OCI-LY7 (cell line): ENCODE data around the gene SYNGR4. TPM values are rescaled to one million over a fixed set of nuclear protein-coding genes. Genes with fewer than 3 reads are reported as not detected.
"Not testable (repeated sequence)": the region's sequence is repeated elsewhere in the genome, so short reads cannot be mapped to it uniquely, and the experiment has no call there.

Experiments used
- Bru-seq: library from RNA; stranded (reverse); fragments of 400-500 nt; gene quantifications from one replicate; lab custom pipeline; 2021; lab: Mats Ljungman, UMichigan
- BruChase-seq, 2 experiments: library from RNA; stranded (reverse); fragments of 400-500 nt; gene quantifications; one replicate each; lab custom pipeline; 2021; lab: Mats Ljungman, UMichigan
- BruUV-seq: library from RNA; stranded (reverse); fragments of 400-500 nt; replicated peaks from 2 replicates; lab custom pipeline; 2021; lab: Mats Ljungman, UMichigan
- CTCF ChIA-PET: fragments of 300-600 bp; sonication (Branson Sonifier 250); formaldehyde crosslinking; loops from one replicate; lab custom pipeline; 2022; ENCODE audit warnings: antibody characterized with exemption; ENCODE audit not compliant: unreplicated experiment; lab: Charles Lee
- POLR2A ChIA-PET: fragments of 300-600 bp; sonication (Branson Sonifier 250); formaldehyde crosslinking; loops from one replicate; lab custom pipeline; 2022; ENCODE audit warnings: antibody characterized with exemption; lab: Charles Lee
- DNase-seq: peaks from one replicate; pipeline ENCODE4 v3.0.0-alpha.2; 2015; ENCODE audit warnings: low spot score
- H2AFZ ChIP-seq: fragments of 200-600 bp; sonication (generic), shearing (Covaris generic); 2 replicates; pipeline ENCODE4 v1.6.1; 2014; ENCODE audit warnings: mild to moderate bottlenecking, antibody characterized with exemption, low read length, moderate library complexity
- H3K27ac ChIP-seq: fragments of 200-600 bp; sonication (generic); 2 replicates; pipeline ENCODE4 v1.5.1; 2014; ENCODE audit warnings: mixed run types, low read depth, mild to moderate bottlenecking, moderate library complexity, low read length, inconsistent platforms; ENCODE audit not compliant: poor library complexity, severe bottlenecking
- H3K36me3 ChIP-seq: fragments of 200-600 bp; sonication (generic); 2 replicates; pipeline ENCODE4 v1.6.1; 2014; ENCODE audit warnings: mild to moderate bottlenecking, antibody characterized with exemption, low read length, moderate library complexity, mixed read lengths; ENCODE audit not compliant: insufficient read depth
- H3K4me1 ChIP-seq: fragments of 200-600 bp; sonication (generic); 2 replicates; pipeline ENCODE4 v1.5.1; 2014; ENCODE audit warnings: mild to moderate bottlenecking, low read length; ENCODE audit not compliant: insufficient read depth, poor library complexity, severe bottlenecking
- H3K4me2 ChIP-seq: fragments of 200-600 bp; sonication (generic); 2 replicates; pipeline ENCODE4 v1.6.1; 2014; ENCODE audit warnings: mild to moderate bottlenecking, low read length
- H3K4me3 ChIP-seq: fragments of 200-600 bp; sonication (generic); 2 replicates; pipeline ENCODE4 v1.5.1; 2014; ENCODE audit warnings: mild to moderate bottlenecking, low read depth, low read length; ENCODE audit not compliant: poor library complexity, severe bottlenecking
- H3K79me2 ChIP-seq: fragments of 200-600 bp; sonication (generic); 2 replicates; pipeline ENCODE4 v1.6.1; 2016; ENCODE audit warnings: low read depth, mild to moderate bottlenecking, low read length, moderate library complexity, mixed read lengths; ENCODE audit not compliant: insufficient read depth
- H3K9me2 ChIP-seq: fragments of 200-600 bp; sonication (generic); 2 replicates; pipeline ENCODE4 v1.6.1; 2016; ENCODE audit warnings: mild to moderate bottlenecking, low read length, mixed read lengths; ENCODE audit not compliant: insufficient read depth
- H3K9me3 ChIP-seq: fragments of 200-600 bp; sonication (generic); 2 replicates; pipeline ENCODE4 v1.6.1; 2014; ENCODE audit warnings: mild to moderate bottlenecking, mixed run types, low read length, mixed read lengths
- H4K20me1 ChIP-seq: fragments of 200-600 bp; sonication (generic); 2 replicates; pipeline ENCODE4 v1.6.1; 2014; ENCODE audit warnings: mild to moderate bottlenecking, antibody characterized with exemption, low read length, moderate library complexity, mixed read lengths; ENCODE audit not compliant: insufficient read depth
- CTCF ChIP-seq: fragments of 200-600 bp; sonication (generic); conservative IDR thresholded peaks from 2 replicates; pipeline ENCODE4 v1.5.1; 2014; ENCODE audit warnings: mild to moderate bottlenecking, antibody characterized with exemption, low read length, moderate library complexity, mixed read lengths
- EZH2phosphoT487 ChIP-seq: fragments of 200-600 bp; sonication (generic); IDR thresholded peaks from 2 replicates; pipeline ENCODE4 v1.6.1; 2018; ENCODE audit warnings: low read depth, borderline replicate concordance, mild to moderate bottlenecking, mixed run types, antibody characterized with exemption, low read length, moderate library complexity, mixed read lengths
- intact Hi-C: fragments of 100-400 bp; cut with micrococcal nuclease; formaldehyde crosslinking; loops from one replicate; pipeline ENCODE4 v1.10.0; 2022; ENCODE audit not compliant: unreplicated experiment
- long read RNA-seq: library from polyadenylated mRNA; stranded (forward); transcript quantifications from one replicate; pipeline ENCODE4 v2.0.0, GENCODE V29; 2022
- total RNA-seq, 2 experiments: library from RNA; depleted of rRNA in 1 of 2; stranded (reverse); fragments of >200 nt in 1 of 2; shearing (Covaris generic) in 1 of 2; gene quantifications; 2 replicates each; pipeline ENCODE4 v1.2.3, GENCODE V29; 2014 to 2022

Gene SYNGR4, protein sequence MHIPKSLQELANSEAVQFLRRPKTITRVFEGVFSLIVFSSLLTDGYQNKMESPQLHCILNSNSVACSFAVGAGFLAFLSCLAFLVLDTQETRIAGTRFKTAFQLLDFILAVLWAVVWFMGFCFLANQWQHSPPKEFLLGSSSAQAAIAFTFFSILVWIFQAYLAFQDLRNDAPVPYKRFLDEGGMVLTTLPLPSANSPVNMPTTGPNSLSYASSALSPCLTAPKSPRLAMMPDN
- total RNA-seq (2014; rRNA removed; shearing (Covaris generic)) (0.38 and 0.51 TPM in 2 replicates), total RNA-seq (2022) (1.0 and 1.2 TPM in 2 replicates), Bru-seq, nascent RNA (percentile 27 among the genes with signal in this experiment), BruChase-seq, experiment 1, labeled RNA remaining after a 6-hour chase (percentile 24 among the genes with signal in this experiment), BruChase-seq, experiment 2, labeled RNA remaining after a 2-hour chase (percentile 16 among the genes with signal in this experiment)
- long read RNA-seq, partial matches to known transcripts: 0 of 1 reads
- long read RNA-seq, other reads (novel, unspliced or antisense): 0 of 1 reads

GRCh38 chr19:48363810-48364597 is at the start of gene SYNGR4, which contains the start of gene TMEM143:
TSS of gene SYNGR4 (plus strand) at chr19:48364367. CDS start at chr19:48365843, 1,476 bp downstream.
TSS of gene TMEM143 (minus strand) at chr19:48363940. CDS start at chr19:48363920, 20 bp downstream.
- CTCF ChIA-PET: interaction anchor here (0.6 to 0.8 kb wide), 2 partner anchors 9 to 169 kb away, joined by 4 to 6 read pairs; no protein-coding TSS in a partner anchor
- no TSS peak for BruUV-seq
- H2AFZ ChIP-seq: peak within 1 kb of the TSS; percentile 76

DNA sequence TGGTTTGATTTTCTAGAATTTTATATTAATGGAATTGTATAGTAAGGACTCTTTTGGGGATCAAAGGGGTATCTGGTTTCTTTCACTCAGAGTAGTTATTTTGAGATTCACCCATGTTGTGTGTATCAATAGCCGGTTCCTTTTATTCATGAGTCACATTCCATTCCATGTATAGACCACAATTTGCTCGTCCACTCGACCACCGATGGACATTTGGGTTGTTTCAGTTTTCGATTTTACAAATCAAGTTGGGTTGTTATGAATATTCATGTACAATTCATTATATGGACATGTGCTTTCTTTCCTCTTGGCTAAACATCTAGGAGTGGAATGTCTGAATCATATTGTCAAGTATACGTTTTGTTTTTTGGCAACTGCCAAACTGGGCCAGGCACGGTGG is 48.5 kb upstream of the SYNGR4 start:
- Histone ChIP-seq H2AFZ (no peak overlapping the region), H3K79me2 (no peaks in the 10 kb centered on the region), H3K36me3 (no peaks in the 10 kb centered on the region), H3K9me2 (no peaks in the 10 kb centered on the region), H3K9me3 (no peaks in the 10 kb centered on the region), H3K4me1 (peaks cover 9% of the 10 kb centered on the region), H3K27ac (no peak overlapping the region), H3K4me3 (no peak overlapping the region), H4K20me1 (no peaks in the 10 kb centered on the region), H3K4me2 (no peak overlapping the region)
- POLR2A ChIA-PET: no interaction called here
- intact Hi-C loops: no loop called here
- TF ChIP-seq EZH2phosphoT487 (no peak), CTCF (no peak)
- CTCF ChIA-PET: no interaction called here
- BruUV-seq: no TSS peak
- no peak for DNase-seq

More at GRCh38 chr19:48363810-48364597, at the start of gene SYNGR4, which contains the start of gene TMEM143:
- H3K4me3 ChIP-seq: peak within 1 kb of the TSS; percentile 81
- peak within 1 kb of the TSS; percentile 82 for H3K27ac ChIP-seq
- H3K4me1 ChIP-seq: peaks cover 16% of the 10 kb centered on the region
- no peak for TF ChIP-seq EZH2phosphoT487
- TF ChIP-seq CTCF: no peak
- intact Hi-C loops: no loop called here
- H4K20me1 ChIP-seq: no peaks in the 10 kb centered on the region
- H3K9me2 ChIP-seq: no peaks in the 10 kb centered on the region
- peaks cover 5% of the 10 kb centered on the region; the same call in 1 of the 2 replicates for H3K36me3 ChIP-seq
- POLR2A ChIA-PET: interaction anchor here (0.5 to 2.4 kb wide), 7 partner anchors 28 to 230 kb away, joined by 3 to 16 read pairs (median 4); partner anchors contain the start of gene KDELR1
- 0 out of 2 replicates have a peak, but pooled peaks cover 3% of the 10 kb centered on the region for H3K79me2 ChIP-seq
- peak within 1 kb of the TSS; percentile 95 for H3K4me2 ChIP-seq
- peak; percentile 100 for DNase-seq
- no peaks in the 10 kb centered on the region for H3K9me3 ChIP-seq

DNA sequence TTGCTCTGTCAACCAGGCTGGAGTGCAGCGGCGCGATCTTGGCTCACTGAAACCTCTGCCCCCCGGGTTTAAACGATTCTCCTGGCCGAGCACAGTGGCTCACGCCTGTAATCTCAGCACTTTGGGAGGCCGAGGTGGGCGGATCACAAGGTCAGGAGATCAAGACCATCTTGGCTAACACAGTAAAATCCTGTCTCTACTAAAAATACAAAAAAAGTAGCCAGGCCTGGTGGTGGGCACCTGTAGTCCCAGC is 46.5 kb upstream of the SYNGR4 start:
- H3K9me3 ChIP-seq, H3K4me2 ChIP-seq, H3K4me3 ChIP-seq, H3K9me2 ChIP-seq, intact Hi-C loops, H3K27ac ChIP-seq, H3K79me2 ChIP-seq, BruUV-seq, H3K36me3 ChIP-seq, H4K20me1 ChIP-seq, H2AFZ ChIP-seq, CTCF ChIA-PET, DNase-seq: not testable (repeated sequence)
- H3K4me1 ChIP-seq: peaks cover 19% of the 10 kb centered on the region
- POLR2A ChIA-PET: interaction anchor here (1.3 kb wide), 1 partner anchor 16 kb away, joined by 3 read pairs; no protein-coding TSS in a partner anchor
